GM19455 (cell line): ENCODE results near the gene CRHR2.

ENCODE experiments used
- ATAC-seq: cut with Tn5 transposase; IDR thresholded peaks from one replicate; pipeline ENCODE4 v1.9.1; 2021; ENCODE audit not compliant: unreplicated experiment

The CRHR2 gene

GRCh38 chr7:30707391-30708357, 25.4 kb upstream of the CRHR2 start:
- ATAC-seq = no peak

GRCh38 chr7:30706908-30707307, 24.7 kb upstream of the CRHR2 start:
- ATAC-seq = no peak

DNA sequence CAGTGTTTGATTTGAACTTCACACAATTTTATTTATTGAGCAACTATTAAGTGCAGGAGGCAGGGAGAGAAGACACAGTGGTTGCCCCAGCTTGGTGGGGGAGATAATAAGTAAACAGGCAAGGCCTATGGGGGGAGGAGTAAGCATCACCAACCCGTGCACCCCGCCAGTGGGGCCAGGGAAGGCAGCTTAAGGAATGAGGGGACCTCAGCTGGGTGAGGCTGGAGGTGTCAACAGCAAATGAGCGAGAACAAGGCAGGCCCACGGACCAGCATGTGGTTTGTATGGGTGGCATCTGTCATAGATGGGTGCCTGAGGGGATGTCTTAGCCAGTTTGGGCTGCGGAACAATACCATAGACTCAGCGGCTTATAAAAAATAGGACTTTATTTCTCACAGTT, 24.1 kb upstream of the CRHR2 start:
- no peak for ATAC-seq

DNA sequence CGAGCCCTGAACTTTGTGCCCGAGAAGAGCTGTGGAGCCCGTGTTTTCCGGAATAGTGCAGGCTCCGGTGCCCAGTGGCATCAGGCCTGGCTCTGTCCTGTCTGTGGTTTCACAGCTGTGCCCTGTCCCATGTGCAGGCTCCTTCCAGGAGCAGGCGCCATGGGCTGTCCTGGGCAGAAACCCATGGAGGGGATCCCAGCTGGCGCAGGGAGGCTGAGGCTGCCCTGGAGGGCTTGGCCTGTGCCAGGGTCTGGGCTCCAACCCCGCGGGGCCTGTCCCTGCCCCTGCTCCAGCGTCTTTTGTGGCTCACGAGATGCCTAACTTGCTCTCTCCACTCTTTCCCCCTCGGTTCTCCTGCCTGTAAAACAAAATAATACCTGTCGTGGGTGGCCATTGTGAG, 23.3 kb upstream of the CRHR2 start:
- no peak for ATAC-seq

GRCh38 chr7:30705008-30705407, 22.8 kb upstream of the CRHR2 start:
- ATAC-seq = no peak

GRCh38 chr7:30703756-30704155, 21.5 kb upstream of the CRHR2 start:
- ATAC-seq = no peak

DNA sequence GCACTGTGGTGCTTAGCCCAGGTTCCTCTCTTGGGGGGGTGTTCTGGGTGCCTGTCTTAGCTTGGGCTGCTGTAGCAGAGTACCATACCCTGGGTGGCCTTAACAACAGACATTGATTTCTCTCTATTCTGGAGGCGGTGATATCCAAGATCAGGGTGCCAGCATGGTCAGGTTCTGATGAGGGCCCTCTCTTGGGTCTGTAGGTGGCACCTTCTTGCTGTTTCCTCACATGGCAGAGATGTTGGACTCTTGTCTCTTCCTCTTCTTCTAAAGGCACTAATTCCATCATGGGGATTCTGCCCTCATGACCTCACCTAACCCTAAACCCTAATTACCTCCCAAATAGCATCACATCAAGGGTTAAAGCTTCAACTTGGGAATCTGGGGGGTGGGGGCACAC, 19.9 kb upstream of the CRHR2 start:
- no peak for ATAC-seq

DNA sequence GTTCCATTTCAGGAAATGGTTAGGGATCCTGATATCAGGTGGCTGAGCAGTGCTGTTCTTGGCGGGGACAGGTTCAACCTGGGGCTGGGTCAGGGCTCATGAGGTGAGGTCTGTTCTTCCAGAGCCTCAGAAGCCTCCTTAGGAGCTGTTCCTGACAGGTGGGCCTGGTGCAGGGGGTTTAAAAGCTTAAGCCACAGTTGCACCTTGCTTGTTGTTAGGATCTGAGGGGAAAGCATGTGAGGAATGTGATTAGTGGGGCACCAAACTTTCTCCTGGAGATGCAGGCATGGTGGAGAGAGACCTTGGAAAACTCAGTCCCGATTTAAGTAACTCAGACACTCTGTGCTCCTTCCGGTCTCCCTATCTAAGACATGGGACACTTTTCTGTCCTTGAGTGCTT, 18.7 kb upstream of the CRHR2 start:
- no peak for ATAC-seq

DNA sequence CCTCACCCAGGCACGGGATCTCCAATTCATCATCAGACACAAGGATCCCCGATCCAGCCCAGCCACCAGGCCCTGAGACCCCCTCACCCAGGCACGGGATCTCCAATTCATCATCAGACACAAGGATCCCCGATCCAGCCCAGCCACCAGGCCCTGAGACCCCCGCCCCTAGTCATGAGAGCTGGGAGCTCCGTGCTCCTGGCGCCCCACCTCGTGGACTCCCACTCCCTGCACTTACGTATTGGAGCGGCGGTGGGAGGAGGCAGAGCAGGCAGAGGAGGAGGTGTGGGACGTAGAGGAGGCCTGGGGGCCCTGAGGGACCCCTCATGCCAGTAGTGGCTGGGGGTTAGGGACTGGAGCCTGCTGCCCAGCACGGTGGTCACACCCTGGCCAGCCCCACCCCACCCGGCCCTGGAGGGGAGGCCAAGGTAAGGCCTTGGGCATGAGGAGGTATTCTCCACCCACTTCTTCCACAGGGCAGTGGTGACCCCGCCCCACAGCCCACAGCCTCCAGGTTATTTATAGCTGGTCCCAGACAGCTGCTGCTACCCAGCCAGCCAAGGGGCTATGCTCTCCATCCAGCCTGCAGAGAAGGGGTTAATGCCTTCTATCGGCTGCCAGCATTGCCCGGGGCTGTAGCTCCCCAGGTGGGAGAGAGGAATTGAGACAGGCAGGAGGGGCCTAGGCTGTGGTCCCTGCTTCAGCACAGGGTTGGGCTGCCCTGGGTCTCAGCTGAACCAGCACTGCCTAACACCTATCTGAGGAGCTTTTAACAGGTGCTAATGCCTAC, 17.6 kb upstream of the CRHR2 start:
- no peak for ATAC-seq

GRCh38 chr7:30698481-30698880, 16.2 kb upstream of the CRHR2 start:
- no peak for ATAC-seq

- ATAC-seq = no peak
These were observed 15.6 kb upstream of the CRHR2 start for GRCh38 chr7:30697719-30698460.

GRCh38 chr7:30694774-30695721, 12.8 kb upstream of the CRHR2 start:
- no peak for ATAC-seq

- ATAC-seq = no peak
These were observed 12.0 kb upstream of the CRHR2 start for GRCh38 chr7:30694218-30694745.

- no peak for ATAC-seq
These were observed 10.6 kb upstream of the CRHR2 start for GRCh38 chr7:30692882-30693281.

DNA sequence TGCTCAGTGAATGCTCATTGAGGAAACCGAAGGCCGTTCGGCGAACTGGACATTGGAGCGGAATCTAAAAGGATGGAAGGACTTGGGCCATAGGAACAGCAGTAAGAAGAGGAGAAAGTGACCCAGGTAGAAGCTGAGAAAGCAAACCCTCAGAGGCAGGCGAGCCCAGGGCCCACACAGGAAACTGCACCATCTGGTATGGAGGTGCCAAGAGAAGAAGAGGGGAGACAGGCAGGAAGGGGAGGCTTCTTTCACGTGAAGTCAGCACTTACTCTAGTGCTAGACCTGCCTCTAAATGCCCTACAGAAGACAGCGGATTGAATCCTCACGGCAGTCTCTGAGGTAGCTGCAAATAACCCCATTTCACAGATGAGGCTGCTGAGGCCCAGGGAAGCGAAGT, 10.2 kb upstream of the CRHR2 start:
- no peak for ATAC-seq

- ATAC-seq = no peak
These were observed 7.8 kb upstream of the CRHR2 start for GRCh38 chr7:30690011-30690410.

DNA sequence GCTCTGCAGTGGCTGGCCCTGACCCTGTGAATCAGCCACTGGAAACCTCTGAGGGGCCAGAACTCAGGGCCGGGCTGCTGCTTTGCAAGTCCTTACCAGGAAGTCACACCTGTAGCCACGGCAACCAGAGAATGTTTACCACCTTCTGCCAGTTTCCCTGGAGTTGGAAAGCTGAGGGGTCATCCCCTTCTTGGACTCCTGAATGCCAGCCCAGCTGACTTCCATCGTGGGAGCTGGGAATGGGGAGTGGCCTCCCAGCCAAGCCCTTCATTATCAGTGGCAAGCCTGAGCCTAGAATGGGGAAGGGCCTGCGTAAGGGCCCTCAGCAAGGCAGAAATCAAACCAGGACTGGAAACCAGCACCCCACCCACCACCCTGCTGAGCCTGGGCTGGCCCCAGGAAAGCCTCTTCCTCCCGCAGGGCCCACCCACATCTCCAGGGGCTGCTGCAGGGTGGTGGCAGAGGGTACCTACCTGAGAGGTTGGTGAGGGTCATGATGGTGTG, 6.5 kb upstream of the CRHR2 start:
- ATAC-seq = no peak

DNA sequence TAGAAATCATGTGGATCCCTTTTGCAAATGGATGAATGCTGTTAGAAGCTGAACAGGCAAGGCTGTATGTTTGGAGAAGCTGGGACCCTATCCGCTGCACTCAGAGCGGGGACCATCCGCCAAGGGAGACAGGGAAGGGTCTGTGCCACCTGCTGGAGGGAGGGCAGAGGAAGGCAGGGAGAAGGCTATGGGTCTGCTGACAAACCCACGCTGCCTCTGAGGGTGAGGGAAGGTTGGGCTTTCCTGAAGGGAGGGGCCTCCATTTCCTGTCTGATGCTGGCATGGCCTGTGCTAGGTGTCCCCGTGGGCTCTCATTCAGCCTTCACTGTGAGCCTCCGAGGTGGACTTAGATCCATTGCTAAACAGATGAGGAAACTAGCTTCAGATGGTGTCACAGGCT, 5.3 kb upstream of the CRHR2 start:
- no peak for ATAC-seq

DNA sequence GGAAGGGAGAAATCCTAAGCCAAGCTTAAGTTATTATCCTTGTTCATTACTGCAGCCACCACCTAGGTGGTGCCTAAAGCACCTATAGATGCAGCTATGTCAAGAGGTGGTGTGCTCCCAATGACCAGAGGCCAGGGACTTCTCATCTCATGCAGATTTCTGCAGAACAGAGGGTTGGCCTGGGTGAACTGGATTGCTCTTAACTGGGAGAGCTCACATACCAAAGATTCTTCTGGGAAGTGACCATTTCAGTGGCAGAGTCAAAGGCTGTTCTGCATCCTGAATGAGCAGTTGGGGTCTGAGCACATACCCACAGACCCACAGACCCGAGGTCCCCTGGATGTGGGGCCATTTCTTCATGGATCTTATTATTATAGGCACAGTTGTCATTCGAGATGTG, 2.1 kb upstream of the CRHR2 start:
- no peak for ATAC-seq

DNA sequence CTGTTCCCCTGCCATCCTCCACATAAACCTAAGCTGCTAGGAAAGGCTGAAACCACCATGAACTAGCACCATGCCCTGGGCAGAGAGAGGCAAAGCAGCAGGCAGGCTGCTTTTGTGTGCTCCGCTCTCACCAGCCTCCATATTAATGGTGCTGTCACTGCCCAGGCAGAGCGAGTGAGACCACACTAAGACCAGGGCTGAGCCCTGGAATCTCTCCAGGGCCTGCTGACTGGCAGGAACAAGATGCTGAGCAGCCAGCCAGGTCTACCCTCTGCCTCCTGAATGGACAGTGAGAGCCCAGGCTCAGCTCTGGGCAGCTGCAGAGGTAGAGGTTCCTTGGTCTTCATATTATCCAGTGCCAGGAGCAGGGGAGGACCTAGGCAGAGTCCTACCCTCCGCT, 1.6 kb upstream of the CRHR2 start:
- no peak for ATAC-seq
